BE2C (cell line): ENCODE measurements around the gene SFPQ.

Experiments used
- DNase-seq: peaks from one replicate; pipeline ENCODE4 v3.0.0-alpha.2; 2020
- H3K27me3 ChIP-seq: fragments of 250-450 bp; sonication (Bioruptor Pico); 2 replicates; pipeline ENCODE4 v1.5.1; 2020; ENCODE audit warnings: mild to moderate bottlenecking
- H3K36me3 ChIP-seq: fragments of 250-450 bp; sonication (Bioruptor Pico); 2 replicates; pipeline ENCODE4 v1.5.1; 2020; ENCODE audit warnings: mild to moderate bottlenecking
- H3K4me1 ChIP-seq: fragments of 250-450 bp; sonication (Bioruptor Pico); 2 replicates; pipeline ENCODE4 v1.5.1; 2020
- H3K4me3 ChIP-seq: 2 replicates; pipeline ENCODE4 v1.5.1; 2011; ENCODE audit warnings: low read depth, low read length
- H3K9me3 ChIP-seq: fragments of 250-450 bp; sonication (Bioruptor Pico); 2 replicates; pipeline ENCODE4 v1.5.1; 2020
- CTCF ChIP-seq: IDR thresholded peaks from 2 replicates; pipeline ENCODE4 v1.5.1; 2012; ENCODE audit warnings: mild to moderate bottlenecking, low read depth, low read length

The SFPQ gene

GRCh38 chr1:35175602-35176001 is 17.3 kb downstream of the SFPQ start:
- Histone ChIP-seq H3K4me1 (no peaks in the 10 kb centered on the region), H3K9me3 (no peaks in the 10 kb centered on the region), H3K27me3 (no peaks in the 10 kb centered on the region), H3K36me3 (peaks cover 46% of the 10 kb centered on the region), H3K4me3 (no peak overlapping the region)
- TF ChIP-seq CTCF, result no peak
- no peak for DNase-seq

DNA sequence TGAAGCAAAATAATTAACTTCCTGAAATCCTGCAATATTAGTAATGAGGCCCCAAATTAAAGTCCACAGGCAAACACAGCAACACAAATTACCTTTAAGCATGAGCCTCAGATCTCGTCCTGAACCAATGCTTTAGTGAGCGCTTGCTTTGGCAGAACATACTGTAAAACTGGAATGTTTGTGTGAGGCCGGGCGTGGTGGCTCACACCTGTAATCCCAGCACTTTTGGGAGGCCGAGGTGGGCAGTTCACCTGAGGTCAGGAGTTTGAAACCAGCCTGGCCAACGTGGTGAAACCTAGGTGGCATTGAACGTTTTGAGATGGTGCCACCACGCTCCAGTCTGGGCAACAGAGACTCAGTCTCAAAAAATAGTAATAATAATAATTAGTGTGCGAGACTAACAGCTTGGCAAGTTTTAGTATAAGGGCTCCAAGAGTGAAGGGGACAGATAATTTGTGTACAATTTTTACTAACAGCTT is 17.8 kb downstream of the SFPQ start:
- H3K4me3 ChIP-seq, result no peak overlapping the region
- no peaks in the 10 kb centered on the region for H3K4me1 ChIP-seq
- no peaks in the 10 kb centered on the region for H3K9me3 ChIP-seq
- no peaks in the 10 kb centered on the region for H3K27me3 ChIP-seq
- no peak for DNase-seq
- TF ChIP-seq CTCF, result no peak
- peaks cover 41% of the 10 kb centered on the region for H3K36me3 ChIP-seq

- Histone ChIP-seq H3K27me3 (no peaks in the 10 kb centered on the region), H3K4me1 (no peaks in the 10 kb centered on the region), H3K36me3 (peaks cover 32% of the 10 kb centered on the region), H3K4me3 (no peak overlapping the region), H3K9me3 (no peaks in the 10 kb centered on the region)
- TF ChIP-seq CTCF, result no peak
- no peak for DNase-seq
Observed at GRCh38 chr1:35173909-35174540, 18.9 kb downstream of the SFPQ start.

DNA sequence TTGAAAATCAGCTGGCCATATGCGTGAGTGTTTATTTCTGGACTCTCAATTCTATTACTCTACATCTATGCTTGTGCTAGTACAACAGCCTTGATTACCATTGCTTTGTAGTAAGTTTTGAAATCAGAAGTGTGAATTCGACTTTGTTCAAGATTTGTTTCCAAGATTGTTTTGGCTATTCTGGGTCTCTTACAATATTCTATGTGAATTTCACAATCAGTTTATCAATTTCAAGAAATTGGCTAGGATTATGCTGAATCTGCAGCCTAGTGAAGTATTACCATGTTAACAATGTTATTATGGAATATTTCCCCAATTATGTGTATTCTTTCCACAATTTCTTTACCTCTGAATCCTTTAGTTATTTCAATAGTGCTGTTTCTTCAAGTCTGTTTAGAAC is 19.5 kb downstream of the SFPQ start:
- H3K27me3 ChIP-seq, result no peaks in the 10 kb centered on the region
- no peaks in the 10 kb centered on the region for H3K9me3 ChIP-seq
- no peak for TF ChIP-seq CTCF
- H3K4me3 ChIP-seq, result no peak overlapping the region
- DNase-seq, result no peak
- no peaks in the 10 kb centered on the region for H3K4me1 ChIP-seq
- H3K36me3 ChIP-seq, result peaks cover 26% of the 10 kb centered on the region

DNA sequence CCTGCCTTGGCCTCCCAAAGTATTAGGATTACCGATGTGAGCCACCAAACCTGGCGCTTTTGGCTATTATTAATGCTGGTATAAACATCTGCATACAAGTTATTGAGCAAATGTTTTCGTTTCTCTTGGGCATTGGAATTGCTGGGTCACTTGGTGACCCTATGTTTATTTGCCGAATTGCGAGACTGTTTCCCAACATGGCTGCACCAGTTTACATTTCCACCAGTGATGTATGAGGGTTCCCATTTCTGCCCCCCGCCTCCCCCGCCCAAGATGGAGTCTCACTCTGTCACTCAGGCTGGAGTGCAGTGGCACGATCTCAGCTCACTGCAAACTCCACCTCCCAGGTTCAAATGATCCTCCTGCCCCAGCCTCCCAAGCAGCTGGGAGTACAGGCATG is 20.9 kb downstream of the SFPQ start:
- TF ChIP-seq CTCF, result no peak
- no peaks in the 10 kb centered on the region for H3K9me3 ChIP-seq
- no peaks in the 10 kb centered on the region for H3K4me1 ChIP-seq
- no peaks in the 10 kb centered on the region for H3K27me3 ChIP-seq
- peaks cover 14% of the 10 kb centered on the region for H3K36me3 ChIP-seq
- no peak for DNase-seq
- no peak overlapping the region for H3K4me3 ChIP-seq

DNA sequence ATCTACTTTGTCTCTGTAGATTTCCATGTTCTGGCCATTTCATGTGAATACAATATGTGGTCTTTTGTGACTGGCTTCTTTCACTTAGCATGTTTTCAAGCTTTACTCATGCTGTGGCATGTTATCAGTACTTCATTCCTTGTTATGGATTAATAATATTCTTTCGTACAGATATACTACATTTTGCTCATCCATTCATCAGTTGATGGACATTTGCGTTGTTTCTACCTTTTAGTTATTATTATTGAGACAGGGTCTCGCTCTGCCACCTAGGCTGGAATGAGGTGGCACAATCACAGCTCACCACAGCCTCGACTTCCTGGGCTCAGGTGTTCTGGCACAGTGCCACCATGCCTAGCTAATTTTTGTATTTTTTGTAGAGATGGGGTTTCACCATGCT is 21.4 kb downstream of the SFPQ start:
- DNase-seq, result no peak

More for the DNA sequence above, 21.4 kb downstream of the SFPQ start:
- Histone ChIP-seq H3K4me1 (no peaks in the 10 kb centered on the region), H3K4me3 (no peak overlapping the region), H3K36me3 (peaks cover 11% of the 10 kb centered on the region), H3K27me3 (no peaks in the 10 kb centered on the region), H3K9me3 (no peaks in the 10 kb centered on the region)
- no peak for TF ChIP-seq CTCF
